ENCODE measurements around the gene CDK1.

DNA sequence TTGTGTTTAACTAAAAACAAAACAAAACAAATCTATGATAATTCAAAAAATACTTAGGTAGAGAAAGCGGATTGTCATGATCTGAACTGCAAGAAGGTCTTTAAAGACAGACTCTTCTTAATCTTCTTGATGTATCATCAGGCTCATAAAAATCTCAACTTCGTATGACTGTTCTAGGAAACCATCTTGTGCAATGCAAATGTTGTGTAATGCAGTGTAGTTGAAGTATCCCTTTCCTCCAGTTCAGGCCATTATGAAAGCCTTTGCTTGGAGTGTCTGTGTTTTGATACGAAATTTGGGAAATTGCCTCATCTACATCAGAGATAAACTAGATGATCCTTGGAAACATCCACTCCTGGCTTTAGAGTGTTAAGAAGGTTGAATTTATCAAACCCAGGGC, 30.9 kb downstream of the CDK1 start:
- TF ChIP-seq, protein P1, sequence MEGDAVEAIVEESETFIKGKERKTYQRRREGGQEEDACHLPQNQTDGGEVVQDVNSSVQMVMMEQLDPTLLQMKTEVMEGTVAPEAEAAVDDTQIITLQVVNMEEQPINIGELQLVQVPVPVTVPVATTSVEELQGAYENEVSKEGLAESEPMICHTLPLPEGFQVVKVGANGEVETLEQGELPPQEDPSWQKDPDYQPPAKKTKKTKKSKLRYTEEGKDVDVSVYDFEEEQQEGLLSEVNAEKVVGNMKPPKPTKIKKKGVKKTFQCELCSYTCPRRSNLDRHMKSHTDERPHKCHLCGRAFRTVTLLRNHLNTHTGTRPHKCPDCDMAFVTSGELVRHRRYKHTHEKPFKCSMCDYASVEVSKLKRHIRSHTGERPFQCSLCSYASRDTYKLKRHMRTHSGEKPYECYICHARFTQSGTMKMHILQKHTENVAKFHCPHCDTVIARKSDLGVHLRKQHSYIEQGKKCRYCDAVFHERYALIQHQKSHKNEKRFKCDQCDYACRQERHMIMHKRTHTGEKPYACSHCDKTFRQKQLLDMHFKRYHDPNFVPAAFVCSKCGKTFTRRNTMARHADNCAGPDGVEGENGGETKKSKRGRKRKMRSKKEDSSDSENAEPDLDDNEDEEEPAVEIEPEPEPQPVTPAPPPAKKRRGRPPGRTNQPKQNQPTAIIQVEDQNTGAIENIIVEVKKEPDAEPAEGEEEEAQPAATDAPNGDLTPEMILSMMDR (IDR thresholded peaks at IDR 0.05; ENCODE audit: insufficient read depth, low read depth, low read length): no peak
- TF ChIP-seq EZH2 (IDR thresholded peaks at IDR 0.05; ENCODE audit: insufficient read depth, low read length): no peak

Measured in astrocyte (in vitro differentiated cells and primary cell).